HEK293 (cell line): ENCODE measurements around the gene LAMTOR2.

Source experiments
- FEZF1 ChIP-seq: fragments of 450-650 bp; formaldehyde crosslinking; IDR thresholded peaks from 2 replicates; pipeline ENCODE4 v1.5.1; 2016; ENCODE audit warnings: missing biosample characterization, missing genetic modification characterization
- GLIS1 ChIP-seq: fragments of 450-650 bp; formaldehyde crosslinking; IDR thresholded peaks from 2 replicates; pipeline ENCODE4 v1.5.1; 2016; ENCODE audit warnings: missing biosample characterization, missing genetic modification characterization
- HIC1 ChIP-seq: fragments of 450-650 bp; formaldehyde crosslinking; IDR thresholded peaks from 2 replicates; pipeline ENCODE4 v1.5.1; 2016; ENCODE audit warnings: missing biosample characterization, missing genetic modification characterization
- MEIS1 ChIP-seq: sonication (generic); formaldehyde crosslinking; IDR thresholded peaks from 2 replicates; pipeline ENCODE4 v1.8.1; 2022; ENCODE audit warnings: missing genetic modification reagents, mild to moderate bottlenecking, borderline replicate concordance
- PBX3 ChIP-seq: sonication (generic); formaldehyde crosslinking; IDR thresholded peaks from 2 replicates; pipeline ENCODE4 v1.8.1; 2022; ENCODE audit warnings: mild to moderate bottlenecking, moderate library complexity, missing genetic modification reagents
- ZBTB48 ChIP-seq: fragments of 450-650 bp; formaldehyde crosslinking; IDR thresholded peaks from 2 replicates; pipeline ENCODE4 v1.5.1; 2016; ENCODE audit warnings: missing biosample characterization, missing genetic modification characterization
- ZEB2 ChIP-seq: fragments of 450-650 bp; formaldehyde crosslinking; IDR thresholded peaks from 2 replicates; pipeline ENCODE4 v1.5.1; 2016; ENCODE audit warnings: missing biosample characterization, missing genetic modification characterization
- ZFP37 ChIP-seq: fragments of 450-650 bp; formaldehyde crosslinking; IDR thresholded peaks from 2 replicates; pipeline ENCODE4 v1.5.1; 2016; ENCODE audit warnings: missing biosample characterization, missing genetic modification characterization
- ZIC2 ChIP-seq: fragments of 450-650 bp; formaldehyde crosslinking; IDR thresholded peaks from 2 replicates; pipeline ENCODE4 v1.5.1; 2016; ENCODE audit warnings: missing biosample characterization, missing genetic modification characterization
- ZNF2 ChIP-seq: fragments of 450-650 bp; formaldehyde crosslinking; IDR thresholded peaks from 2 replicates; pipeline ENCODE4 v1.5.1; 2016; ENCODE audit warnings: missing biosample characterization, missing genetic modification characterization
- ZNF223 ChIP-seq: fragments of 450-650 bp; formaldehyde crosslinking; IDR thresholded peaks from 2 replicates; pipeline ENCODE4 v1.5.1; 2016; ENCODE audit warnings: missing biosample characterization, missing genetic modification characterization
- ZNF23 ChIP-seq: fragments of 450-650 bp; formaldehyde crosslinking; IDR thresholded peaks from 2 replicates; pipeline ENCODE4 v1.5.1; 2016; ENCODE audit warnings: missing biosample characterization, missing genetic modification characterization, borderline replicate concordance
- ZNF248 ChIP-seq: fragments of 450-650 bp; formaldehyde crosslinking; IDR thresholded peaks from 2 replicates; pipeline ENCODE4 v1.5.1; 2017; ENCODE audit warnings: missing biosample characterization, missing genetic modification characterization
- ZNF350 ChIP-seq: fragments of 450-650 bp; formaldehyde crosslinking; IDR thresholded peaks from 2 replicates; pipeline ENCODE4 v1.5.0; 2017; ENCODE audit warnings: missing biosample characterization, mild to moderate bottlenecking, missing genetic modification characterization
- ZNF391 ChIP-seq: fragments of 450-650 bp; formaldehyde crosslinking; IDR thresholded peaks from 2 replicates; pipeline ENCODE4 v1.5.1; 2016; ENCODE audit warnings: low read depth, missing biosample characterization, missing genetic modification characterization, borderline replicate concordance
- ZNF394 ChIP-seq: fragments of 450-650 bp; formaldehyde crosslinking; IDR thresholded peaks from 2 replicates; pipeline ENCODE4 v1.5.1; 2016; ENCODE audit warnings: missing biosample characterization, missing genetic modification characterization, mild to moderate bottlenecking, moderate library complexity, borderline replicate concordance
- ZNF426 ChIP-seq: fragments of 450-650 bp; formaldehyde crosslinking; IDR thresholded peaks from 2 replicates; pipeline ENCODE4 v1.5.1; 2017; ENCODE audit warnings: missing biosample characterization, missing genetic modification characterization, mild to moderate bottlenecking, inconsistent platforms, moderate library complexity
- ZNF518A ChIP-seq: fragments of 450-650 bp; formaldehyde crosslinking; conservative IDR thresholded peaks from 2 replicates; pipeline ENCODE4 v1.5.1; 2016; ENCODE audit warnings: low read depth, missing biosample characterization, missing genetic modification characterization
- ZNF785 ChIP-seq: fragments of 450-650 bp; formaldehyde crosslinking; IDR thresholded peaks from 2 replicates; pipeline ENCODE4 v1.5.1; 2016; ENCODE audit warnings: missing biosample characterization, missing genetic modification characterization
- ZNF837 ChIP-seq: fragments of 450-650 bp; formaldehyde crosslinking; IDR thresholded peaks from 2 replicates; pipeline ENCODE4 v1.5.1; 2016; ENCODE audit warnings: missing biosample characterization, missing genetic modification characterization
- ZSCAN30 ChIP-seq: fragments of 450-650 bp; IDR thresholded peaks from 2 replicates; pipeline ENCODE4 v1.5.1; 2018; ENCODE audit warnings: missing biosample characterization, mild to moderate bottlenecking, missing genetic modification characterization, moderate library complexity

Gene LAMTOR2

GRCh38 chr1:156096640-156097391 lies 42.2 kb downstream of the LAMTOR2 start (continued):
- TF ChIP-seq ZBTB48 (peak; percentile 62; the same call in 1 of the 2 replicates), ZNF837 (no peak), ZFP37 (0 out of 2 replicates have a peak, but pooled peaks have one; percentile 35), ZNF248 (tag by site-specific recombination) (no peak), ZNF785 (tag by site-specific recombination) (no peak), ZNF2 (tag by site-specific recombination) (peak; percentile 39; the same call in 1 of the 2 replicates), ZSCAN30 (peak; percentile 40; the same call in 1 of the 2 replicates), FEZF1 (tag by site-specific recombination) (peak; percentile 76), ZNF394 (0 out of 2 replicates have a peak, but pooled peaks have one; percentile 14), MEIS1 (no peak), ZNF350 (tag by site-specific recombination) (no peak), ZIC2 (peak; percentile 36), ZNF23 (tag by site-specific recombination) (no peak), ZNF426 (tag by site-specific recombination) (no peak), ZEB2 (tag by site-specific recombination) (0 out of 2 replicates have a peak, but pooled peaks have one; percentile 39), ZNF391 (tag by site-specific recombination) (peak; percentile 56; the same call in 1 of the 2 replicates), GLIS1 (peak; percentile 45; the same call in 1 of the 2 replicates), ZNF518A (tag by site-specific recombination) (no peak), ZNF223 (tag by site-specific recombination) (no peak), HIC1 (peak; percentile 34; the same call in 1 of the 2 replicates), PBX3 (CRISPR knock-in tag) (0 out of 2 replicates have a peak, but pooled peaks have one; percentile 19)
- TF ChIP-seq, all 188 proteins: peak for 22
